HepG2 (cell line): Measurements from ENCODE around the gene CEACAM3. TPM values are rescaled to one million over a fixed set of nuclear protein-coding genes. Genes with fewer than 3 reads are reported as not detected.

Experiments
- CREB3 ChIP-seq: sonication (generic); formaldehyde crosslinking; IDR thresholded peaks from 2 replicates; pipeline ENCODE4 v1.5.0; 2020; ENCODE audit warnings: missing genetic modification reagents
- KDM3A ChIP-seq: IDR thresholded peaks from 2 replicates; pipeline ENCODE4 v1.6.1; 2018; ENCODE audit warnings: low read depth, missing compliant biosample characterization
- MNT ChIP-seq: fragments of 450-650 bp; IDR thresholded peaks from 2 replicates; pipeline ENCODE4 v1.6.1; 2016
- NR0B2 ChIP-seq: sonication (generic); formaldehyde crosslinking; IDR thresholded peaks from 2 replicates; pipeline ENCODE4 v1.4.0; 2020; ENCODE audit warnings: mild to moderate bottlenecking, missing genetic modification reagents
- PCBP1 ChIP-seq: fragments of 200-400 bp; formaldehyde crosslinking; IDR thresholded peaks from 2 replicates; pipeline ENCODE4 v1.6.1; 2017; ENCODE audit warnings: mild to moderate bottlenecking, low read depth, low read length, borderline replicate concordance
- SNAPC2 ChIP-seq: sonication (generic); formaldehyde crosslinking; IDR thresholded peaks from 2 replicates; pipeline ENCODE4 v1.8.1; 2022; ENCODE audit warnings: mild to moderate bottlenecking, missing genetic modification reagents
- SP2 ChIP-seq: sonication (generic); formaldehyde crosslinking; IDR thresholded peaks from 2 replicates; pipeline ENCODE4 v1.5.1; 2020; ENCODE audit warnings: mild to moderate bottlenecking, missing genetic modification reagents
- ZBTB25 ChIP-seq: IDR thresholded peaks from 2 replicates; pipeline ENCODE4 v1.6.1; 2018; ENCODE audit warnings: missing genetic modification reagents
- ZFP91 ChIP-seq: sonication (generic); formaldehyde crosslinking; IDR thresholded peaks from 2 replicates; pipeline ENCODE4 v1.9.0; 2022; ENCODE audit warnings: missing genetic modification reagents, mild to moderate bottlenecking, borderline replicate concordance
- ZNF234 ChIP-seq: sonication (generic); formaldehyde crosslinking; conservative IDR thresholded peaks from 2 replicates; pipeline ENCODE4 v1.5.1; 2020; ENCODE audit warnings: mild to moderate bottlenecking, missing genetic modification reagents
- ZNF441 ChIP-seq: sonication (generic); formaldehyde crosslinking; IDR thresholded peaks from 2 replicates; pipeline ENCODE4 v1.7.0; 2021; ENCODE audit warnings: missing genetic modification reagents, borderline replicate concordance
- ZNF546 ChIP-seq: sonication (generic); formaldehyde crosslinking; conservative IDR thresholded peaks from 2 replicates; pipeline ENCODE4 v1.8.1; 2023; ENCODE audit warnings: mild to moderate bottlenecking, missing genetic modification reagents
- ZNF570 ChIP-seq: sonication (generic); formaldehyde crosslinking; IDR thresholded peaks from 2 replicates; pipeline ENCODE4 v1.4.0; 2020; ENCODE audit warnings: mild to moderate bottlenecking, missing genetic modification reagents, borderline replicate concordance
- ZNF660 ChIP-seq: sonication (generic); formaldehyde crosslinking; IDR thresholded peaks from 2 replicates; pipeline ENCODE4 v1.5.1; 2020; ENCODE audit warnings: mild to moderate bottlenecking, low read depth, missing genetic modification reagents, borderline replicate concordance
- ZNF670 ChIP-seq: sonication (generic); formaldehyde crosslinking; IDR thresholded peaks from 2 replicates; pipeline ENCODE4 v1.8.0; 2022; ENCODE audit warnings: mild to moderate bottlenecking, missing genetic modification reagents, borderline replicate concordance
- ZNF687 ChIP-seq: sonication (generic); formaldehyde crosslinking; IDR thresholded peaks from 2 replicates; pipeline ENCODE4 v1.5.1; 2020; ENCODE audit warnings: mild to moderate bottlenecking, missing genetic modification reagents, moderate library complexity
- polyA plus RNA-seq, 8 experiments: library from polyadenylated mRNA; depleted of rRNA in 3 of 8; stranded (reverse) in 7 of 8; unstranded in 1 of 8; fragments of >200 nt; fragmentation: Illumina TruSeq in 4 of 8; extraction: Trizol in 4 of 8; gene quantifications; 2 replicates each; pipeline versions ENCODE4 v1.2.1 to v1.2.3, GENCODE V29; 2011 to 2016; ENCODE audit warnings: low read depth in 4 of 8, missing spikeins in 1 of 8, mixed read lengths in 1 of 8; ENCODE audit not compliant: insufficient read depth in 1 of 8
- total RNA-seq, 5 experiments: library from RNA; depleted of rRNA; stranded (reverse); fragments of >200 nt; fragmentation: Illumina TruSeq; extraction: Trizol; gene quantifications; 2 replicates each; pipeline ENCODE4 v1.2.3, GENCODE V29; 2016; ENCODE audit warnings: low read depth in 1 of 5

CEACAM3 gene
- total and polyA plus RNA-seq, 2 of the 13 experiments (the other 11 are each of a cell fraction or from before 2014, with no cell fraction given), result not detected

GRCh38 chr19:41860419-41861115, 64.2 kb downstream of the CEACAM3 start (continued):
- no peak for TF ChIP-seq ZNF441 (CRISPR knock-in tag)
- no peak for TF ChIP-seq ZNF570 (CRISPR knock-in tag)
- TF ChIP-seq ZNF687 (CRISPR knock-in tag), result peak; percentile 42; the same call in 1 of the 2 replicates
- TF ChIP-seq NR0B2 (CRISPR knock-in tag), result no peak
- TF ChIP-seq ZNF670, result no peak; the same call in 1 of the 2 replicates
- TF ChIP-seq ZBTB25 (CRISPR knock-in tag), result no peak
- no peak for TF ChIP-seq CREB3
- TF ChIP-seq PCBP1, result no peak
- TF ChIP-seq MNT, result no peak
- TF ChIP-seq SNAPC2 (CRISPR knock-in tag), result no peak
- TF ChIP-seq KDM3A (CRISPR knock-in tag), result no peak
- no peak for TF ChIP-seq ZNF660 (CRISPR knock-in tag)
- TF ChIP-seq ZFP91 (CRISPR knock-in tag), result no peak
- TF ChIP-seq ZNF546, result no peak
- TF ChIP-seq ZNF234, result no peak
- TF ChIP-seq SP2 (CRISPR knock-in tag), result no peak
